RWPE1 (cell line): ENCODE results near the gene HMCN2.
A peak's percentile ranks its signal among the peaks of the same experiment; 100 is the strongest.

Experiments
- CTCF ChIA-PET: fragments of 350-600 bp; sonication (Branson Sonifier 250); formaldehyde crosslinking; extraction: SDS; loops from one replicate; lab custom pipeline; 2021; lab: Yijun Ruan, JAX
- POLR2A ChIA-PET: fragments of 400-600 bp; formaldehyde crosslinking; extraction: SDS; loops from one replicate; lab custom pipeline; 2020; ENCODE audit warnings: antibody characterized with exemption; ENCODE audit not compliant: low non-redundant PET; lab: Yijun Ruan, JAX
- DNase-seq: peaks from one replicate; pipeline ENCODE4 v3.0.0; 2012; ENCODE audit warnings: low spot score
- H3K27ac ChIP-seq: fragments of 450-650 bp; 2 replicates; pipeline ENCODE4 v1.5.1; 2017
- TF ChIP-seq, protein P1 (sequence below): fragments of 450-650 bp; conservative IDR thresholded peaks from 2 replicates; pipeline ENCODE4 v1.5.1; 2017; ENCODE audit warnings: low read depth, mild to moderate bottlenecking

HMCN2 gene

DNA sequence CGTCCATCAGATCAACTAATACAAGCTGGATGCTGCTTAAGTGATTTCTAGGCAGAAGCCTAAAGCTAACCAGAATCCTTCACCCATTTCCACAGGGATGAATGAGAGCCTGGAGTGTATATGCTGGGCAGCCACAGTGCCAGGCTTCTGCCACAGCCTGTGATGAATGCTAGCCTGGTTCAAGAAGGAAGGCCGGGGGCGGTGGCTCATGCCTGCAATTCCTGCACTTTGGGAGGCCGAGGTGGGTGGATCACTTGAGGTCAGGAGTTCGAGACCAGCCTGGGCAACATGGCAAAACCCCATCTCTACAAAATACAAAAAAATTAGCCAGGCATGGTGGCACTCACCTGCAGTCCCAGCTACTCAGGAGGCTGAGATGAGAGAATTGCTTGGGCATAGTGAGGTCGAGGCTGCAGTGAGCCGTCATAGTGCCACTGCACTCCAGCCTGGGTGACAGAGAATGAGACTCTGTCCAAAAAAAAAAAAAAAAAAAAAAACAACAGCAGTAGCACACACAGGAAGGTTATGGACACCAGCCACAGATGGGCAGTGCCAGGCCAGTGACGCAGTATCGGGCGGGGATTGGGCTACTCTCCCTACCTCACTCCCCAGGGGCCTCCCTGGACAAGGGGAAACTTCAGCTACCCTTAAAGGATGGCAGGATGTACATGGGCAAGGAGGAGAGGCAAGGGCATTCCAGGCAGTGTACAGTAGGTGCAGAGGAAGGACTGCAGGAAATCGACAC, 23.1 kb upstream of the HMCN2 start:
- ChIA-PET CTCF (interaction anchor here (0.6 to 3.8 kb wide), 14 partner anchors 10 to 437 kb away, joined by 3 to 19 read pairs (median 4); no protein-coding TSS in a partner anchor), POLR2A (no interaction called here)
- no peak for DNase-seq
- H3K27ac ChIP-seq = no peak overlapping the region
- TF ChIP-seq, protein P1, sequence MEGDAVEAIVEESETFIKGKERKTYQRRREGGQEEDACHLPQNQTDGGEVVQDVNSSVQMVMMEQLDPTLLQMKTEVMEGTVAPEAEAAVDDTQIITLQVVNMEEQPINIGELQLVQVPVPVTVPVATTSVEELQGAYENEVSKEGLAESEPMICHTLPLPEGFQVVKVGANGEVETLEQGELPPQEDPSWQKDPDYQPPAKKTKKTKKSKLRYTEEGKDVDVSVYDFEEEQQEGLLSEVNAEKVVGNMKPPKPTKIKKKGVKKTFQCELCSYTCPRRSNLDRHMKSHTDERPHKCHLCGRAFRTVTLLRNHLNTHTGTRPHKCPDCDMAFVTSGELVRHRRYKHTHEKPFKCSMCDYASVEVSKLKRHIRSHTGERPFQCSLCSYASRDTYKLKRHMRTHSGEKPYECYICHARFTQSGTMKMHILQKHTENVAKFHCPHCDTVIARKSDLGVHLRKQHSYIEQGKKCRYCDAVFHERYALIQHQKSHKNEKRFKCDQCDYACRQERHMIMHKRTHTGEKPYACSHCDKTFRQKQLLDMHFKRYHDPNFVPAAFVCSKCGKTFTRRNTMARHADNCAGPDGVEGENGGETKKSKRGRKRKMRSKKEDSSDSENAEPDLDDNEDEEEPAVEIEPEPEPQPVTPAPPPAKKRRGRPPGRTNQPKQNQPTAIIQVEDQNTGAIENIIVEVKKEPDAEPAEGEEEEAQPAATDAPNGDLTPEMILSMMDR = no peak

DNA sequence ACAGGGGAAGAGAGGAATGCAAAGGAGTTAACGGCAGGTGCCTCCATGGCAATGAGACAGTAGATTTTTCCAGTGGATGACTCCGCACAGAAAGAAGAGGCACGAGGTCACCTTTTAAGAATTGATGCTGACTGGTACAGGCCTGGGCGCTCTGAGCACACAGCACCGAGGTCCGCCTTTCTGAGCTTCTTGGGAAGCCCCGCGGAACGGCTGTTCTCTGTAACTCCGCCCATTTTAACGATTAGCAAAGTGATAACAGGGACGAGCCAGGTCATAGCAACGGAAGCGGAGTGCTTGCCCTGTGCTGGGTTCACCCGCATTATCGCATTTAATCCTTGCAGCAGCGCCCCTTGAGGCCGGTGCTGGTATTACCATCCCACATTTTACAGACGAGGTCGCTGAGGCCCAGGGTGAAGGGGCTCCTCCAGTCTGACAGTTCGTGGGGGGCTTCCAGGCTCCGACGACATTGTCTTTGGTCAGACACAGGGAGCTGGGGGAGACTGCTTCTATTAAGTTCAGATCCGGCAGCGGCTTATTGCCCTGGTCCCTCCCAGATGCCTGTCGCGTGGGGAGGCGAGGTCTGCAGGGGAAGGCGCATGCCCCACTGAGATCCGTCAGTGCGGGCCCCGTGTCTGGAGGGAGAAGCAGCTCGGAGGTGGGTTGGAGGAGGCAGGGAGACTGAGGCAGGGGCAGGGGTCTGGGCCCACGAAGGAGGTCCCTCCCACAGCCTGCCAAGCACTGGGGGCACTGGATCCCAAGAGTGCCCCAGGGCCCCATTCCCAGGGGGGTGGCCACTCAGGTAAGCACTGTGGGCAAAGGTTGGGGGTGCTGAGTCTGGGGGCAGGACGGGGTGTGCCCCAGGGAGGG, 22.3 kb upstream of the HMCN2 start:
- TF ChIP-seq, protein P1 = peak; percentile 100
- DNase-seq = peak; percentile 79
- ChIA-PET CTCF (interaction anchor here (0.5 to 3.8 kb wide), 26 partner anchors 9 to 1879 kb away, joined by 3 to 19 read pairs (median 4); no protein-coding TSS in a partner anchor), POLR2A (no interaction called here)
- H3K27ac ChIP-seq = no peak overlapping the region

DNA sequence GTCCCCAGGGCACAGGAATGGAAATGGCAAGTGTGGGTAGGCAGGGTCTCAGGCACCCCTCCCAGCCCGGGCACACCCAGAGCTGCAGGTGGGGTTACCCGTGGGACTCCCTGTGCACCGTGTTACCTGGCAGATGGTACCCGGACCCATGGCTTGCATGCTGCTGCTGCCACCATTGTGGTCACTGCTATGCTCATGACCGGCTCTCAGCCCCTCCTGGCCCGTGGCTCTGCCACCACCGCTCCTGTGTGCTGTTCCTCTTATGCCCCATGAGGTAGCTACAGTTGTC, 21.7 kb upstream of the HMCN2 start:
- CTCF ChIA-PET = interaction anchor here (0.6 to 3.8 kb wide), 14 partner anchors 12 to 1880 kb away, joined by 3 to 19 read pairs (median 5); no protein-coding TSS in a partner anchor
- TF ChIP-seq, protein P1 = no peak
- POLR2A ChIA-PET = no interaction called here
- no peak overlapping the region for H3K27ac ChIP-seq
- DNase-seq = no peak

DNA sequence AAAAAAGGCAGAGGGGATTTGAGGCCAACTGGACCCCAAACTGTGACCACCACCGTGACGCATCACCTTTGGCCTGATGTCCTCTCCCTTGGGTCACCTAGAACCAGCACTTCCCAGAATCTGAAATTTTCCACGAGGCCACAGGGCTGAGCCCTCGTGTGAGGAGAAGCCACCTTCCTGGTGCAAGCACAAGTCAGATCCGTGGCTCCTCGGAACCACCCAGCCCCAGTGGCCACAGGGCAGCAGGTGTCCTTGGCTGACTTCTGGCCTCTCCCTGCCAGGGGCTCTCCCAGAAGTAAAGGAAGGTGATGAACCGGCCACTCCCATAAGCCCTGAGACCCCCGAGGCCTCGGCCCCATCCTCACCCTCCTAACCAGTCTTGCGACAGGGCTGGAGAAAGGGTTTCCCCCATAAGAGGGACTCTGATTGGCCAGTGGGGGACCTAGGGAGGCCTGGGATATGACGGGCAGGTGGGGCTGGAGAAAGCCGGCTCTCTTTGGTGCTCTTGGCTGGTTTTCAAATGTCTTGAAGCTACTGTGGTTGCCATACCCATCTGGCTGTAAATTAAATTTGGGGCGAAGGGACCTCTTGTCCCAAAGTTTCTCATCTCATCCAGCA, 20.9 kb upstream of the HMCN2 start:
- no peak for DNase-seq
- no peak overlapping the region for H3K27ac ChIP-seq
- POLR2A ChIA-PET = no interaction called here
- CTCF ChIA-PET = interaction anchor here (0.6 to 3.8 kb wide), 6 partner anchors 26 to 186 kb away, joined by 3 to 19 read pairs (median 3); no protein-coding TSS in a partner anchor
- TF ChIP-seq, protein P1 = no peak

DNA sequence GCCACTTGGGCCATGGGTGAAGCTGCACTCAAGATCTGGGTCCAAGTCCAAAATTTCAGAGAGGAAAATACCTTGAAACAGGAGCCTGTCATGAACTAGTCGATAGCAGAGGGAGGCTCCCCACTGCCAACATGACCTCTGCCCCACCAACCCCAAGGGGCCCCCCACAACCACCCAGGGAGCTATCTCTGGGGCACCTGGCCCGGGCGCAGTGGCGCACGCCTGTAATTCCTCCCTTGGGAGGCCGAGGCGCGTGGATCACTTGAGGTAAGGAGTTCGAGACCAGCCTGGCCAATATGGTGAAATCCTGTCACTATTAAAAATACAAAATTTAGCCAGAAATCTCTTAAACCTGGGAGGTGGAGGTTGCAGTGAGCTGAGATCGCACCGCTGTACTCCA, 20.1 kb upstream of the HMCN2 start:
- POLR2A ChIA-PET = no interaction called here
- H3K27ac ChIP-seq = no peak overlapping the region
- TF ChIP-seq, protein P1 = no peak
- CTCF ChIA-PET = interaction anchor here (0.6 to 3.8 kb wide), 5 partner anchors 98 to 241 kb away, joined by 3 to 19 read pairs (median 3); no protein-coding TSS in a partner anchor
- no peak for DNase-seq

DNA sequence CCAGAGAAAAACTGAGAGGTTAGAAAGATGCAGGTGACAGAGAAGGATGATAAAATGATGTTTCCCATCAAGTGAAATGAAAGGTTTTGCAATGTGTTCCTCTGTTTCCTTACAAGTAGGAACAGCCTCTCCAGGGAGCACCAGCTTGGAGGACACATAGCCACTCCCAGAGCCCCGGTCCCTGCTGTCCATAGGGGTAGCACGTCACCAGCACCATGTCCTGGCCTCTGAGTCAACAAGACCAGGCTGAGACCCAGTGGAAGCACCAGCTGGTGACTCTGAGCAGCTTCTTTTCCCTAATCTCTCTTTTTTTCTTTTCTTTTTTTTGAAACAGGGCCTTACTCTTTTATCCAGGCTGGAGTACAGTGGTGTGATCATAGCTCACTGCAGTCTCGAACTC, 19.4 kb upstream of the HMCN2 start:
- no peak for DNase-seq
- TF ChIP-seq, protein P1 = no peak
- ChIA-PET POLR2A (no interaction called here), CTCF (interaction anchor here (0.6 to 0.7 kb wide), 3 partner anchors 10 to 94 kb away, joined by 3 read pairs; no protein-coding TSS in a partner anchor)
- H3K27ac ChIP-seq = no peak overlapping the region
